Measurements from ENCODE around the gene F2RL2. TPM values are rescaled to one million over a fixed set of nuclear protein-coding genes. Genes with fewer than 3 reads are reported as not detected.

Gene F2RL2
- total and polyA plus RNA-seq, 2 of the 4 experiments (the other 2 are of a cell fraction): 21.7 to 32.8 TPM

GRCh38 chr5:76657091-76657490, 33.9 kb upstream of the F2RL2 start (continued):
- no peak for TF ChIP-seq CTCF (conservative IDR thresholded peaks at IDR 0.05; ENCODE audit: low read depth, low read length)
- no peak for TF ChIP-seq RAD21 (IDR thresholded peaks at IDR 0.05; ENCODE audit: low read length)
- TF ChIP-seq RFX5 (IDR thresholded peaks at IDR 0.05; ENCODE audit: low read depth, low read length): no peak
- TF ChIP-seq CEBPB (IDR thresholded peaks at IDR 0.05; ENCODE audit: low read depth, low read length): no peak
- no peak for TF ChIP-seq POLR2A (IDR thresholded peaks at IDR 0.05; ENCODE audit: low read depth, low read length)

- BruUV-seq (replicated peaks): no TSS peak
- POLR2A ChIA-PET (ENCODE audit: unreplicated experiment): no interaction called here
- H2BK15ac ChIP-seq (ENCODE audit: low read depth, low read length): no peak overlapping the region; the same call in 2 of the 3 replicates
- no peak overlapping the region for H3K4me2 ChIP-seq (ENCODE audit: low read depth, low read length)
- no peak overlapping the region for H3K23ac ChIP-seq (ENCODE audit: low read depth, low read length)
- peaks cover 12% of the 10 kb centered on the region for H3K9me3 ChIP-seq (ENCODE audit: control insufficient read depth, insufficient read depth, low read length)
- H3K18ac ChIP-seq (ENCODE audit: low read depth, low read length): no peak overlapping the region
- no peak overlapping the region for H2BK120ac ChIP-seq (ENCODE audit: low read depth, low read length)
- no peak overlapping the region for H4K5ac ChIP-seq (ENCODE audit: low read depth, low read length)
- no peak overlapping the region for H4K91ac ChIP-seq (ENCODE audit: insufficient read depth, low read depth, low read length)
- no peaks in the 10 kb centered on the region for H3K9me1 ChIP-seq (ENCODE audit: insufficient read depth, low read length)
- H2BK20ac ChIP-seq (ENCODE audit: low read depth, low read length): no peak overlapping the region
- H4K8ac ChIP-seq (ENCODE audit: low read depth in 2 of 2, low read length in 2 of 2): no peak overlapping the region
- WGBS, 2 experiments (ENCODE audit: extremely low coverage in 2 of 2, insufficient read length in 1 of 2): no CpG with 5 or more reads among the region's 3 CpGs
- no peak for TF ChIP-seq CHD1 (IDR thresholded peaks at IDR 0.05; ENCODE audit: low read depth, low read length)
- TF ChIP-seq BHLHE40 (IDR thresholded peaks at IDR 0.05; ENCODE audit: low read depth, low read length): no peak
- TF ChIP-seq CTCF (conservative IDR thresholded peaks at IDR 0.05; ENCODE audit: low read depth, low read length): no peak
- no peak for TF ChIP-seq CEBPB (IDR thresholded peaks at IDR 0.05; ENCODE audit: low read depth, low read length)
- no peak for TF ChIP-seq FOS (IDR thresholded peaks at IDR 0.05; ENCODE audit: low read depth, low read length)
- TF ChIP-seq RFX5 (IDR thresholded peaks at IDR 0.05; ENCODE audit: low read depth, low read length): no peak
- no peak overlapping the region for H3K4me3 ChIP-seq (ENCODE audit: insufficient read depth, low read depth, low read length)
- CTCF ChIA-PET: interaction anchor here (1.6 kb wide), 1 partner anchor 1702 kb away, joined by 5 read pairs; no protein-coding TSS in a partner anchor
- no peaks in the 10 kb centered on the region for H3K27me3 ChIP-seq (ENCODE audit: control insufficient read depth, insufficient read depth, low read length)
- in situ Hi-C loops (cut with MboI; ENCODE audit: low sequenced_read_pairs) (no loop called here), dilution Hi-C loops (cut with HindIII; ENCODE audit: low sequenced_read_pairs, unreplicated experiment) (no loop called here), intact Hi-C loops (cut with micrococcal nuclease) (no loop called here)
- H3K27ac ChIP-seq (ENCODE audit: insufficient read depth, low read length): no peak overlapping the region
- H3K4me1 ChIP-seq (ENCODE audit: control insufficient read depth, insufficient read depth, low read length): 0 out of 2 replicates have a peak, but pooled peaks cover 1% of the 10 kb centered on the region
- H2AK5ac ChIP-seq (ENCODE audit: low read depth, low read length): no peak overlapping the region
- no peaks in the 10 kb centered on the region for H4K20me1 ChIP-seq (ENCODE audit: insufficient read depth, low read length)
- H2BK5ac ChIP-seq (ENCODE audit: low read depth, low read length, poor library complexity, severe bottlenecking): no peak overlapping the region
- no peak overlapping the region for H2AK9ac ChIP-seq (replicated peaks; ENCODE audit: low read depth, low read length, poor library complexity)
- no peak overlapping the region for H3K4ac ChIP-seq (ENCODE audit: low read depth, low read length)
- H3K9ac ChIP-seq (ENCODE audit: low read depth, low read length): no peak overlapping the region
- ATAC-seq (ENCODE audit: low read depth) (no peak), DNase-seq (no peak)
- no peak overlapping the region for H2AFZ ChIP-seq (replicated peaks; ENCODE audit: low read length, poor library complexity)
- H3K56ac ChIP-seq (ENCODE audit: extremely low read depth, insufficient read depth, low read length): no peak overlapping the region
- no peak overlapping the region for H3K14ac ChIP-seq (replicated peaks; ENCODE audit: low read depth, low read length)
- no peaks in the 10 kb centered on the region for H3K79me1 ChIP-seq (ENCODE audit: low read depth in 1 of 2, low read length in 2 of 2)
- no peaks in the 10 kb centered on the region for H3K36me3 ChIP-seq (ENCODE audit: control insufficient read depth, insufficient read depth, low read length)
These were observed 29.7 kb upstream of the F2RL2 start for GRCh38 chr5:76652809-76653414.

All from IMR-90 (cell line).